Mucosa of stomach (tissue), 1 donor: ENCODE measurements around the gene CHD1L.
"Not testable (repeated sequence)": the region's sequence is repeated elsewhere in the genome, so short reads cannot be mapped to it uniquely, and the experiment has no call there.

ENCODE experiments used
- H3K27me3 ChIP-seq: one replicate; pipeline ENCODE4 v1.7.0; 2013; ENCODE audit warnings: mild to moderate bottlenecking, low read length; ENCODE audit not compliant: control insufficient read depth, insufficient read depth
- H3K36me3 ChIP-seq: one replicate; pipeline ENCODE4 v1.7.0; 2013; ENCODE audit warnings: low read length; ENCODE audit not compliant: control insufficient read depth, insufficient read depth
- H3K4me1 ChIP-seq: one replicate; pipeline ENCODE4 v1.7.0; 2013; ENCODE audit warnings: mild to moderate bottlenecking, low read length; ENCODE audit not compliant: control insufficient read depth, insufficient read depth
- H3K4me3 ChIP-seq: one replicate; pipeline ENCODE4 v1.7.0; 2013; ENCODE audit warnings: low read length
- H3K9ac ChIP-seq: one replicate; pipeline ENCODE4 v1.7.0; 2013; ENCODE audit warnings: mild to moderate bottlenecking, low read length, moderate library complexity
- H3K9me3 ChIP-seq: one replicate; pipeline ENCODE4 v1.7.0; 2013; ENCODE audit warnings: mild to moderate bottlenecking, low read length, moderate library complexity; ENCODE audit not compliant: control insufficient read depth
- donor health status: Pancreatic carcinoma.

Gene CHD1L

GRCh38 chr1:147236959-147237791, 5.3 kb upstream of the CHD1L start:
- H3K4me1 ChIP-seq: peaks cover 62% of the 10 kb centered on the region
- H3K9ac ChIP-seq: peak overlapping the region; percentile 47
- no peaks in the 10 kb centered on the region for H3K27me3 ChIP-seq
- H3K4me3 ChIP-seq: peak overlapping the region; percentile 7
- H3K9me3 ChIP-seq: no peaks in the 10 kb centered on the region
- no peaks in the 10 kb centered on the region for H3K36me3 ChIP-seq

- H3K9ac ChIP-seq: peak overlapping the region; percentile 4
- H3K9me3 ChIP-seq: no peaks in the 10 kb centered on the region
- H3K4me3 ChIP-seq: no peak overlapping the region
- H3K4me1 ChIP-seq: peaks cover 63% of the 10 kb centered on the region
- H3K27me3 ChIP-seq: no peaks in the 10 kb centered on the region
- no peaks in the 10 kb centered on the region for H3K36me3 ChIP-seq
Measured at GRCh38 chr1:147238053-147238902, 4.2 kb upstream of the CHD1L start.

- no peak overlapping the region for H3K4me3 ChIP-seq
- H3K36me3 ChIP-seq: no peaks in the 10 kb centered on the region
- peak overlapping the region; percentile 4 for H3K9ac ChIP-seq
- H3K9me3 ChIP-seq: no peaks in the 10 kb centered on the region
- peaks cover 60% of the 10 kb centered on the region for H3K4me1 ChIP-seq
- no peaks in the 10 kb centered on the region for H3K27me3 ChIP-seq
Measured at GRCh38 chr1:147238925-147239820, 3.3 kb upstream of the CHD1L start.

GRCh38 chr1:147240131-147240721, 2.3 kb upstream of the CHD1L start:
- H3K27me3 ChIP-seq, H3K9me3 ChIP-seq, H3K4me3 ChIP-seq, H3K9ac ChIP-seq, H3K36me3 ChIP-seq: not testable (repeated sequence)
- peaks cover 52% of the 10 kb centered on the region for H3K4me1 ChIP-seq

DNA sequence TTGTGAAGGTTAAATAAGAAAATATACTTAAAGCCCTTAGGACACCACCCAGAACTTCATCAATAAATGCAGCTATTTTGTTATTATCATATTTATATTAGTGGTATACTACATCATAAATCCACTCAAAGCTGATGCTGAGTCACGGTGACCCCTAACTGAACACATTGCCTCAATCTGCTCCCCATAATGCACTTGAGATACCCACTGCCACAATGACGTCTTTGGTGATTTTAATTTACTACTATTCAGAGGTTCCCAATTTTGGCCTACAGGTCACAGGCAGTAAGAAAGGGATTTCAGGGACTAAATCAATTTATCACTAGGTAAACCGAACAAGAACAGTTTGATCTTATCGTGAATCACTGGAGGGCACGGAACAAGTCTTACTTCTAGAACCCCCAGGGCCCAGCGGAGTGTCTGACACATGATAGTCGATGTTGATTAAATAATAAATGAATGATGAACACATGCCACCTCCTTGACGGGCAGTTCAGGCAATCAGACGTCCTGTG, 493 bp upstream of the CHD1L start:
- peaks cover 35% of the 10 kb centered on the region for H3K4me1 ChIP-seq
- peak overlapping the region; percentile 76 for H3K4me3 ChIP-seq
- no peaks in the 10 kb centered on the region for H3K9me3 ChIP-seq
- H3K9ac ChIP-seq: peak overlapping the region; percentile 78
- no peaks in the 10 kb centered on the region for H3K27me3 ChIP-seq
- no peaks in the 10 kb centered on the region for H3K36me3 ChIP-seq

DNA sequence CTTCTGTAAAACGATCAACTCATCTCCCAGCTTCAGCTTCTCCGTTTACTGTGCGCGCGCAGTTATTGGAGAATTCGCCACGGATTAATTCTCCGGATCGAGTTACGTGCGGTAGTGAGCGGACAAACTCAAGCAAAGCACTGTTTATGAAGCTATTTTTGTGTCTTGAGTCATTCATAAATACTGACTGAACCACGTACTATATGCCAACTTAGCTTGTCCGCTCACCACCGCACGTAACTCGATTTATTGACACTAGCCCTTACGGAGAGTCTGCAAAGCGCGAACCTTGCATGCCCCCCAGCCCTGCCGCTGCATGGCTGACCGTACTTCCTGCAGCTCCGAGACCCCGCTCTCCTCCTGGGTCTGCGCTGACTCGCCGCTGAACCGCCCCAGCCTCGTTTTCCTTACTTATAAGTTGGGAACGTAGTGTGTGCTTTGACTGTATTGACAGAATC, 773 bp downstream of the CHD1L start:
- Histone ChIP-seq H3K36me3 (no peaks in the 10 kb centered on the region), H3K4me1 (peaks cover 32% of the 10 kb centered on the region), H3K27me3 (no peaks in the 10 kb centered on the region)

GRCh38 chr1:147243841-147244240, 1.4 kb downstream of the CHD1L start:
- Histone ChIP-seq H3K36me3 (no peaks in the 10 kb centered on the region), H3K9ac (peak overlapping the region; percentile 78), H3K9me3 (no peaks in the 10 kb centered on the region), H3K4me1 (peaks cover 26% of the 10 kb centered on the region), H3K4me3 (peak overlapping the region; percentile 76), H3K27me3 (no peaks in the 10 kb centered on the region)

More for the DNA sequence above, 773 bp downstream of the CHD1L start:
- H3K4me3 ChIP-seq: peak overlapping the region; percentile 76
- H3K9ac ChIP-seq: peak overlapping the region; percentile 78
- no peaks in the 10 kb centered on the region for H3K9me3 ChIP-seq

DNA sequence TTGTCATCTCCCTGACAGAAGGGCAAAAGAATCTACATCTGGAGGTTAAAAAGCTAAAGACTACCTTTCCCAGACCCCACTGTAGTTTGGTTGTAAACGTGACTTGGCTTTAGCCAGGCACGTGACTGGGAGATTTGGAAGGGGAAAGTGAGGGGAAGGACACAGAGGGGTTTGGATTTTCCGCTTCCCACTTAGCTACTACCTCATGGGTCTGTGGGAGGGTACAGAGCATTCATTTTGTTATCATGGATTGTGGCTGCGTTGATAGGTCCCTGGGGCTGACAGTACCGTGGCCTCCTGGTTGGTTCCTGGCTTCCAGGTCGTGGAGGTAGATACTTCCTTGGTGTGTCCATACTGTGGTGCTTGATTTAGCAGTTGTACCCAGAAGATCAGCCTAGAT, 2.6 kb downstream of the CHD1L start:
- peaks cover 16% of the 10 kb centered on the region for H3K4me1 ChIP-seq

DNA sequence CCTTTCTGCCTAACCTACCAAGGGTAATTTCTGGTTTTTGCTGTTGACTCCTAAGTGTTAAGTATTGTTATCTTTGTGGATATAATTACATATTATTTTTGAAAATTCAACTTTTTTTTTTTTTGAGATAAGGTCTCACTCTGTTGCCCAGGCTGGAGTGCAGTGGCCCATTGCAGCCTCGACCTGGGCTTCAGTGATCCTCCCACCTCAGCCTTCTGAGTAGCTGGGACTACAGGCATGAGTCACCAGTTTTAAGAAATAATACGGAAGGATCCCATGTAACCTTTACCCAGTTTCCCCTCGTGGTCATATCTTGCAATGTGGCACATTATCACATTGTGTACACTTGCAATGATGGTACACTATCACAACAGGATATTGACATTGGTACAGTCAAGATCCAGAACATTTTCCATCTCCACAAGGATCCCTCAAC, 3.1 kb downstream of the CHD1L start:
- H3K27me3 ChIP-seq: no peaks in the 10 kb centered on the region
- H3K36me3 ChIP-seq: no peaks in the 10 kb centered on the region
- no peak overlapping the region for H3K9ac ChIP-seq
- H3K9me3 ChIP-seq: no peaks in the 10 kb centered on the region
- no peak overlapping the region for H3K4me3 ChIP-seq
- peaks cover 16% of the 10 kb centered on the region for H3K4me1 ChIP-seq

More for the DNA sequence above, 2.6 kb downstream of the CHD1L start:
- Histone ChIP-seq H3K9me3 (no peaks in the 10 kb centered on the region), H3K36me3 (no peaks in the 10 kb centered on the region), H3K9ac (no peak overlapping the region), H3K27me3 (no peaks in the 10 kb centered on the region), H3K4me3 (no peak overlapping the region)

GRCh38 chr1:147246044-147246690, 3.7 kb downstream of the CHD1L start:
- peaks cover 16% of the 10 kb centered on the region for H3K4me1 ChIP-seq

More at GRCh38 chr1:147246044-147246690, 3.7 kb downstream of the CHD1L start:
- Histone ChIP-seq H3K4me3 (no peak overlapping the region), H3K36me3 (no peaks in the 10 kb centered on the region), H3K9ac (no peak overlapping the region), H3K27me3 (no peaks in the 10 kb centered on the region), H3K9me3 (no peaks in the 10 kb centered on the region)
